Common myeloid progenitor, CD34-positive (primary cell): Measurements from ENCODE around the gene PLCH2.

Source experiments
- CTCF ChIA-PET: fragments of 350-600 bp; sonication (Branson Sonifier 250); formaldehyde crosslinking; loops from one replicate; lab custom pipeline; 2021; ENCODE audit warnings: antibody characterized with exemption; lab: Charles Lee
- POLR2A ChIA-PET: fragments of 350-600 bp; sonication (Branson Sonifier 250); formaldehyde crosslinking; loops from one replicate; lab custom pipeline; 2021; ENCODE audit warnings: antibody characterized with exemption; lab: Charles Lee
- DNase-seq, 3 donors: peaks; one replicate each; pipeline versions ENCODE4 v3.0.0 to v3.0.0-alpha.2; 2013
- H3K27ac ChIP-seq, 2 experiments: 1 replicate in 1 of 2; 2 replicates in 1 of 2; pipeline ENCODE4 v1.7.0; 2013; ENCODE audit warnings: inconsistent platforms in 2 of 2, low read length in 2 of 2, mild to moderate bottlenecking in 2 of 2, low read depth in 1 of 2, moderate library complexity in 1 of 2; ENCODE audit not compliant: severe bottlenecking in 2 of 2, insufficient read depth in 1 of 2, poor library complexity in 1 of 2
- H3K27me3 ChIP-seq, 5 experiments: replicated peaks in 2 of 5; 1 replicate in 3 of 5; 2 replicates in 2 of 5; pipeline versions ENCODE4 v1.6.1 to v1.7.0; 2013; ENCODE audit warnings: low read length in 4 of 5, mild to moderate bottlenecking in 2 of 5, moderate library complexity in 2 of 5, inconsistent platforms in 1 of 5; ENCODE audit not compliant: insufficient read depth in 5 of 5, control insufficient read depth in 4 of 5
- H3K36me3 ChIP-seq, 4 experiments: 1 replicate in 2 of 4; 2 replicates in 2 of 4; pipeline versions ENCODE4 v1.6.1 to v1.7.0; 2013; ENCODE audit warnings: low read length in 3 of 4, control low read depth in 1 of 4, mild to moderate bottlenecking in 1 of 4; ENCODE audit not compliant: control insufficient read depth in 4 of 4, insufficient read depth in 4 of 4
- H3K4me1 ChIP-seq, 4 experiments: 1 replicate in 3 of 4; 2 replicates in 1 of 4; pipeline versions ENCODE4 v1.6.1 to v1.7.1; 2013; ENCODE audit warnings: low read length in 3 of 4, mild to moderate bottlenecking in 3 of 4, control low read depth in 1 of 4, inconsistent platforms in 1 of 4, moderate library complexity in 1 of 4; ENCODE audit not compliant: control insufficient read depth in 4 of 4, insufficient read depth in 4 of 4; ENCODE audit errors: control extremely low read depth in 1 of 4
- H3K4me3 ChIP-seq, 7 experiments: 1 replicate in 4 of 7; 2 replicates in 3 of 7; pipeline versions ENCODE4 v1.5.1 to v1.7.0; 2013; ENCODE audit warnings: mild to moderate bottlenecking in 7 of 7, low read length in 6 of 7, moderate library complexity in 6 of 7, inconsistent platforms in 2 of 7, low read depth in 2 of 7, control low read depth in 1 of 7; ENCODE audit not compliant: insufficient read depth in 4 of 7, control insufficient read depth in 1 of 7; ENCODE audit errors: extremely low read depth in 1 of 7
- H3K9me3 ChIP-seq, 5 experiments: 1 replicate in 4 of 5; 2 replicates in 1 of 5; pipeline versions ENCODE4 v1.6.1 to v1.7.1; 2013; ENCODE audit warnings: low read length in 4 of 5, mild to moderate bottlenecking in 2 of 5, inconsistent platforms in 1 of 5, low read depth in 1 of 5, moderate library complexity in 1 of 5; ENCODE audit not compliant: control insufficient read depth in 4 of 5, insufficient read depth in 2 of 5; ENCODE audit errors: control extremely low read depth in 1 of 5
- WGBS: methylation state at CpG from one replicate; pipeline ENCODE4 v1.1.5; 2013; ENCODE audit not compliant: insufficient coverage; 5-methylcytosine and 5-hydroxymethylcytosine counted together

Gene PLCH2

DNA sequence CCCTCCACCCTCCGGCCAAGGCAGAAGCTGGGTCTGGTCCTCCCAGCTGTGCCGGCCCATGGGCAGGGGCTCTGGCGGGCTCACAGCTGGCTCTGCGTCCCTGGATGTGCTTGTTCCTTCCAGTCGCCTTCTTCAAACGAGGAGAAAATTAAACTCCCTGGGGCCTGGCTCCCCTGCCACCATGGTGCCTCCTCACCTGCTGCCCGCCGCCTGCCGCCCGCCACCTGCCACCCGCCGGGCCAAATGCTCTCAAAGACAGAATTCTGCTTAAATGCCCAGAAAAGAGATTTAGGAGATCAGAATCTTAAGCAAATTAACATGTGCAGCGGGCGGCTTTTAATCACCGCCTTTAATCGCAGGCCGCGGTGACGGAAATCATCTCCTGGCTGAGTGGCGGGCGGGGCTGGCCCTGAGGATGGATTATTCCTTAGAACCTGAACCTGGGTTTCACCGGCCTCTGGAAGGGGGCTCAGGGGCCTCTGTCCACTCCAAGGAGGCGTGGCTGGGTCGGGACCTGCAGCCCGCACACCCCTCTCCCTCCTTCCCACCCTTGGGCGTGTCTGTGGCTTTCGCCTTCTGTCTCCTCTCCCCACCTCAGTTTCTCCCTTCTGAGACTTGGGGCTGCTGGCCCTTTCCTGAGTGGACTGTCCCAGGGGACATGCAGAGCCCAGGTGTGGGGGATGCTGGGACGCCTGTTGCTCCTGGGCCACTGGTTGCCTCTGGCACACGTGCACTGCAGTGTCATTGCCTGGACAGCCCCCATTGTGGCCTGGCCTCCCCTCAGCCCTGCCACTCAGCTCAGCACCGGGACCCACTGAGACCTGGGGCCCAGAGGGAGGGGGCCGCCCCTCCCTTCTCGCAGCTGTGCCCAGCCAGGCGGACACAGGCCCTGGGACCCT lies 10.5 kb upstream of the PLCH2 start:
- Histone ChIP-seq H3K27ac (no peak overlapping the region), H3K4me3 (no peak overlapping the region), H3K36me3 (no peaks in the 10 kb centered on the region), H3K9me3 (no peaks in the 10 kb centered on the region), H3K4me1 (no peaks in the 10 kb centered on the region), H3K27me3 (peaks cover 0 to 92% (median 6%) of the 10 kb centered on the region in 5 experiments)
- DNase-seq, result no peak
- POLR2A ChIA-PET, result no interaction called here
- CTCF ChIA-PET, result interaction anchor here (0.9 kb wide), 1 partner anchor 16 kb away, joined by 3 read pairs; no protein-coding TSS in a partner anchor
- WGBS, result 87% methylated on average over 32 of the region's 33 CpGs

DNA sequence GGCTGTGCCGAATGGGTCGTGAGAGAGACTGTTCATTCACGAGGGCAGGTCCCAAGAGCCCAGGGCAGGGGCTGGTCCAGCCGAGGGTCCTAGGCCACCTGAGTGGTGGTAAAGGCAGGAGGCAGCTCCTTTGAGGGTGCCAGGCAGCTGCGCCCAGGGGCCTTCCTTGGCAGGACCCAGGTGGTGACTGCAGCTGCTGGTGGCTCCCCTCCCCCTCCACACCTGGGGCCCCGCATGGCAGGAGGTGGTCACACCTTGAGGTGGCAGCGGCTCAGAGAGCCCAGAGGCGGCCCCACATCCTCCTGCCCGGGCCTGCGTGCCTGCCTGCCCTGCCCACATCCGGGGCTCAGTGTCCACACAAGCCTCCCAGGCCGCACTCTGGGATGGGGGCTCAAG lies 9.8 kb upstream of the PLCH2 start:
- CTCF ChIA-PET, result no interaction called here
- Histone ChIP-seq H3K9me3 (no peaks in the 10 kb centered on the region), H3K27me3 (peaks cover 0 to 93% (median 6%) of the 10 kb centered on the region in 5 experiments), H3K4me1 (no peaks in the 10 kb centered on the region), H3K27ac (no peak overlapping the region), H3K4me3 (no peak overlapping the region), H3K36me3 (no peaks in the 10 kb centered on the region)
- WGBS, result 68% methylated on average over 11 of the region's 12 CpGs
- DNase-seq, result no peak
- POLR2A ChIA-PET, result no interaction called here

- Histone ChIP-seq H3K27ac (no peak overlapping the region), H3K9me3 (no peaks in the 10 kb centered on the region), H3K4me1 (no peaks in the 10 kb centered on the region), H3K36me3 (no peaks in the 10 kb centered on the region), H3K27me3 (peaks cover 0 to 96% (median 6%) of the 10 kb centered on the region in 5 experiments), H3K4me3 (no peak overlapping the region)
- WGBS, result 3% methylated on average over 16 of the region's 30 CpGs
- ChIA-PET CTCF (no interaction called here), POLR2A (no interaction called here)
- peak in 1 of 3 donors; percentile 10 for DNase-seq
These were observed 9.0 kb upstream of the PLCH2 start for GRCh38 chr1:2466958-2467554.

- CTCF ChIA-PET, result no interaction called here
- Histone ChIP-seq H3K27ac (no peak overlapping the region), H3K27me3 (peaks cover 0 to 89% (median 4%) of the 10 kb centered on the region in 5 experiments), H3K4me3 (no peak overlapping the region), H3K36me3 (no peaks in the 10 kb centered on the region), H3K9me3 (no peaks in the 10 kb centered on the region), H3K4me1 (no peaks in the 10 kb centered on the region)
- peak; percentile 23 to 64 (median 62) for DNase-seq
- POLR2A ChIA-PET, result no interaction called here
- WGBS, result 39% methylated on average over 14 of the region's 14 CpGs
These were observed 8.0 kb upstream of the PLCH2 start for GRCh38 chr1:2468041-2468472.

DNA sequence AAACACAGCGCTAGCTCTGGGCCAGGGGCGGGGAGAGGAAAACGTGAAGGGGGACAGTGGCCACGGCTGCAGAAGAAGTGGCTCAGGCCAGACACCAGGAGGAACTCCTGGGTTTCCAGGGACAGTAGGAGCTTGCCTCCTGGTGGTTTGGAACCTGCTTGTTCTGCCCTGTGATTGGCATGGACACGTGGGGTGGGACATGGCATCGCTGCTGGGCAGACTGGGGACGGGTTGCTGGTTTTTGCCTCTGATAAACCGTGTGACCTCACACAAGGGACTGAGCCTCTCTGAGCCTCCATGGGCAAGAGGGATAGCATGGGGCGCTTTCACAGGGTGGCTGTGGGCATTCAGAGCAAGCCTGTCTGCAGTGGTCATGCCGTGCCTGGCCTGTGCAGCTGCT lies 7.5 kb upstream of the PLCH2 start:
- H3K36me3 ChIP-seq, result no peaks in the 10 kb centered on the region
- H3K27ac ChIP-seq, result no peak overlapping the region
- WGBS, result 70% methylated on average over 8 of the region's 10 CpGs
- H3K4me1 ChIP-seq, result no peaks in the 10 kb centered on the region
- H3K27me3 ChIP-seq, result peaks cover 0 to 84% (median 2%) of the 10 kb centered on the region in 5 experiments
- H3K9me3 ChIP-seq, result no peaks in the 10 kb centered on the region
- ChIA-PET POLR2A (no interaction called here), CTCF (no interaction called here)
- no peak overlapping the region for H3K4me3 ChIP-seq
- no peak for DNase-seq

GRCh38 chr1:2469103-2469940 lies 6.8 kb upstream of the PLCH2 start:
- Histone ChIP-seq H3K9me3 (no peaks in the 10 kb centered on the region), H3K27me3 (peaks cover 0 to 76% (median 2%) of the 10 kb centered on the region in 5 experiments), H3K4me1 (no peaks in the 10 kb centered on the region), H3K4me3 (no peak overlapping the region), H3K36me3 (no peaks in the 10 kb centered on the region), H3K27ac (no peak overlapping the region)
- no peak for DNase-seq
- POLR2A ChIA-PET, result no interaction called here
- CTCF ChIA-PET, result interaction anchor here (0.7 kb wide), 1 partner anchor 11 kb away, joined by 3 read pairs; no protein-coding TSS in a partner anchor
- WGBS, result 68% methylated on average over 21 of the region's 25 CpGs
